C4-2B (cell line): ENCODE data around the gene SEMA3D.

Experiments used
- ZFX ChIP-seq: fragments of 450-650 bp; IDR thresholded peaks from 2 replicates; pipeline ENCODE4 v1.6.1; 2017
- TF ChIP-seq, protein P1 (sequence below): fragments of 450-650 bp; conservative IDR thresholded peaks from 2 replicates; pipeline ENCODE4 v1.5.1; 2017; ENCODE audit warnings: mild to moderate bottlenecking

DNA sequence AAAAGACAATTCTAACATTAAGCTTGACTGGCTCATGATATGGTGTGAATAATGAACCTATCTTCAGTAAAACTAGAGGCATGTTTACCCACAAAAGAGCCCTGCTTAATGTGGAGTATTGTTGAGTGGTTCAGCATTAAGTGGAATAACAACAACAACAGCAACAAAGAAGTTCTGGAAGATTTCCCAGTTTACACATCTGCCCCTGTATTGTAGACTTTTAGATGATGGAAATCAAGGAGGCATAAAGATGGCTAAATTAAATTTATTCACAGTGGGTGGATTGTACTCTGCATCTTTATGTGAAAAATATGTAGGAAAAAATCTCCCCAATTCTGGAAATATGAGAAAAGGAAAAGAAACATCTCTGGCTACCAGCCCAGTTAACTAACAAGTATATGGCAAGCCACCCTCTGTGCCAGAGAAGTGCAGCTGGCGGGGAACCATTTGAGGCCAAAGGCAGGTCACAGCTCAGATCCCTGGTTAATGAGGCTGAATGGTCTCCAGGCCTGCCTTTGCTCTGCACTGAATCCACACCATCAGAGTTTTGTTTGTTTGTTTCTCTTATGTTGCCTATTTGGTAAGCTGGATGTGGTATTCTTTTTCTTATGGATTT is 186.0 kb downstream of the SEMA3D start:
- TF ChIP-seq, protein P1, sequence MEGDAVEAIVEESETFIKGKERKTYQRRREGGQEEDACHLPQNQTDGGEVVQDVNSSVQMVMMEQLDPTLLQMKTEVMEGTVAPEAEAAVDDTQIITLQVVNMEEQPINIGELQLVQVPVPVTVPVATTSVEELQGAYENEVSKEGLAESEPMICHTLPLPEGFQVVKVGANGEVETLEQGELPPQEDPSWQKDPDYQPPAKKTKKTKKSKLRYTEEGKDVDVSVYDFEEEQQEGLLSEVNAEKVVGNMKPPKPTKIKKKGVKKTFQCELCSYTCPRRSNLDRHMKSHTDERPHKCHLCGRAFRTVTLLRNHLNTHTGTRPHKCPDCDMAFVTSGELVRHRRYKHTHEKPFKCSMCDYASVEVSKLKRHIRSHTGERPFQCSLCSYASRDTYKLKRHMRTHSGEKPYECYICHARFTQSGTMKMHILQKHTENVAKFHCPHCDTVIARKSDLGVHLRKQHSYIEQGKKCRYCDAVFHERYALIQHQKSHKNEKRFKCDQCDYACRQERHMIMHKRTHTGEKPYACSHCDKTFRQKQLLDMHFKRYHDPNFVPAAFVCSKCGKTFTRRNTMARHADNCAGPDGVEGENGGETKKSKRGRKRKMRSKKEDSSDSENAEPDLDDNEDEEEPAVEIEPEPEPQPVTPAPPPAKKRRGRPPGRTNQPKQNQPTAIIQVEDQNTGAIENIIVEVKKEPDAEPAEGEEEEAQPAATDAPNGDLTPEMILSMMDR = no peak
- no peak for TF ChIP-seq ZFX
